HG03025 (cell line): ENCODE data around the gene BGN.

ENCODE experiments used
- ATAC-seq: cut with Tn5 transposase; IDR thresholded peaks from one replicate; pipeline ENCODE4 v1.9.1; 2021; ENCODE audit warnings: mild to moderate bottlenecking, moderate library complexity; ENCODE audit not compliant: unreplicated experiment, low FRiP score

Gene BGN

DNA sequence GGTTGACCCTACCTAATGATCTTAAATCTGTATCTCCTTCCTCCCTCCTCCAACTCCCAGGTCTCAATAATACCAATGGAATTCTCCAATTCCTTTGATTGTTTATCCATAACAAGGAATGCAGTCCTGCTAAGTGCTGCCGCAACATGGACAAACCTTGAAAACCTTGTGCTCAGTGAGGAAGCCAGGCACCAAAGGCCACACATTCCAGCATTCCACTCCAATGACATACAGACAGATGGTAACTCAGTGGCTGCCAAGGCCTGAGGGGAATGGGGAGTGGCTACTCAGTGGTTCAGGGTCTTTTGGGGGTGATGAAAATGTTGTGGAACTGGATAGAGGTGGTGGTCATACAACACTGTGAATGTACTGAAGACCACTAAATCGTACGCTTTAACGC lies 34.8 kb upstream of the BGN start:
- no peak for ATAC-seq

DNA sequence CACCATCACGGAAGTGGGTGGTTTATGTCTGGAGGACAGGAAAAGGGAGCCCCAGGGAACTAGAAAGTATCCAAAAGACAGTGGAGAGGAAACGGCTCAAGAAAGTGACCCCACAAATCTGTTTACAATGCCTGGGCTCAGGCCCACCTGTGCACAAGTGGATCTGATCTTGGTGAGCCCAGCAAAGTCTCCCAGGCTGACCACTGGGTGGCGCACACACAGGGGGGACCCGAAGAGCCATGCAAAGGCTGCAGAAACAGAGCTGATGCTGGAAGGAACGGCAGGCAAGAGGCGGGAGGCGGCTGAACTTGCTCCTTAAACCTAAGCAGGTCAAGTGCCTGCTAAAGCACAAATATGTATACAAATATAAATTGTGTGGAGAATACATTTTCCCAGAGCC lies 34.0 kb upstream of the BGN start:
- no peak for ATAC-seq

DNA sequence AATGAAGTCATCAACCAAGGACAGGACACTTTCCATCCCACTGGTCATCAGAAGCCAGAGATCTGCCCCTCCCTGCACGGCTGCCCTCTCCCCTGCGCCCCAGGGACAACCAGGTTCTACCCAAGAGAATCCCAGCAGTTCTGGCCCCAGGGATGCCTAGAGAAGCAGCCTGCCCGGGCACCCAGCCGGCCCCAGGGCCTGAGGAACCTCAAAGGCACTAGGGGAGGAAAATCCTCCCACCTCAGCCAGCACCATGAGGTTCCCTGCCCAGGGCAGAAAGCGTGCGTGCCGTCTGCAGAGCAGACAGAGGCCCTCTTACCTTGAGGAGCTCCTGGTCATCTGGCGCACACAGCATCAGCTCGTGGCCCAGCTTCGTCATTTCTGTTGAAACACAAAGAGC lies 32.5 kb upstream of the BGN start:
- ATAC-seq, result no peak

DNA sequence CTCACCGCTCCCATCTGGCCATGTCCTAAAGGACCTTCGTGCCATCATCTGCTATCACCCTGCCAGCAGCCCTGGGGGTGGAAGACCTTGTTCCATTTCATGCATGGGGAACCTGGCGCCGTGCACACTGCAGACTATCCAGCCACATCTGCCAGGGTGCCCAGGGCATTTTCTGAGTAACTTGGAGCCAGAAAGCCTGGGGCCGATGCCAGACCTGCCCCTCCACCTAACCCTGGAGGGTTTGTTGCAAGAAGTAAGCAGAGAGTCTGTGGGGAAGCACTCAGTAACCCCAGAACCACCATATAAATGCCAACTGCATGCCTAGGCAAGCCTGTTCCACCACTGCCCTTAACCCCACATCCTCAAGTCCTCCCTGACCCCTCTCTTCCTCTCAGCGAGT lies 31.7 kb upstream of the BGN start:
- no peak for ATAC-seq

DNA sequence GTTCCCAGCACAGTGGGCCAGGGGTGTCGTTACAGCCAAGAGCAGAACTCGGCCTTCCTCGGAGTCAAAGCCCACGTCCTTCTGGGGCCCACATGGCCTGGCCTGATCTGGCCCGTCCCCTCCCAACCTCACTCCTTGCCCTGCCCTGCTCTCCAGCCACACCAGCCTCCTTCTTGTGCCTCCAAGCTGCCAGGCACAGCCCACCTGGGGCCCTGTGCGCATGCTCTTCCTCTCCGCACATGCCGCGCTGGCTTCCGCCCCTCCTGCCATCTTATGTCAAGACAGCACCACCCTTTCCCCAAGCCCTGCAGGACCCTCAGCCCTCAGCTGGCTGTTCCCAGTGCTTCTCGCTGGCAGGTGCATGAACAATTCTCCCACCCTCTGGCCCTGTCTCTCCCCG lies 31.2 kb upstream of the BGN start:
- no peak for ATAC-seq

DNA sequence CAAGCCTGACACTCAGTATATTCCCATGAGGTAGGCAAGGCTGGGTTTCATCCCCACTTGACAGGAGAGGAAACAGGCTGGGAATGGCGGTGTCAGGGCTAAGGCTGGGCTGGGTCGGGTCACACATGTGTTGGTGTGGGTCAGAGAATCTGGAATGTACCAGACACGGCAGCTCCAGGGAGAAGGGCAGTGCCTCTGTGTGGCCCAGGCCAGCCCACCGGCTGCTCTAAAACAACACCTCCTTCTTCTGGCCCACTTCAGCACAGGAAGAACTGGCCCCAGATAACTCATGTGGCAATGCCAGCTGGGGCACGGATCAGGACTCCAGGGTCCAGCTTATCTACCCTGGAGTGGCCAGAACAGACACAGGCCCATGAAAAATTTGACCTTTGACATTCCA lies 30.7 kb upstream of the BGN start:
- no peak for ATAC-seq

DNA sequence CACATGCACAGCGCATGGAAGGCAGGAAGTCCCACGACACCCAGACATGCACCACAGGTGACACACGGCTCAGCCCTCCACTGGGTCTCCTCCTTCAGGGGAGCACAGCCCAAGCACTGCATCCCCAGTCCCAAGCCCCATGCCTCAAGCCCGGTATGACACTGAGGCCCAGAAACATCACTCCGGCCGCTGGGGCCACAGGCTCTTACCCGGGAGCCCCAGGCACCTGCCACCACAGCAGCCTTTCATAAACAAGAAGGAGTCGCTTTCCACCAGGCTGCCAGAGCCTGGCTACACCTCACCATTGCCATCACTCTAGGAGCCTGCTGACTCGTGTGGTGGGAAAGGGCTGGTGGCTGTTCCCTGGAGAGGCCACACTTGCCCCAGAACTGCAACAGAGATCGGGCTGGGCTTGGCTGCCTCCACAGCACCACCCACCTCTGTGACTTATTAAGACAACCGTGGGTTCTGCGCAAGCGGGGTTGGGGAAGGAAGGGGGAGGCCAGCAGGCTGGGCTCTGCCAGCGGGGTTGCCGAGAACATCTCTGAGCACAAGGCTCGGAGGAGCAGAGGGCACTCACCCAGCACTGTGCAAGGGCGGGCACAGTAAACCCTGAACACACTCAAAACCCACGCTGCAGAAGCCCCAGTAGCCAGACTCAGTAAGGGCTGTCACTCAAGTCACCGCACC lies 28.9 kb upstream of the BGN start:
- ATAC-seq, result no peak

DNA sequence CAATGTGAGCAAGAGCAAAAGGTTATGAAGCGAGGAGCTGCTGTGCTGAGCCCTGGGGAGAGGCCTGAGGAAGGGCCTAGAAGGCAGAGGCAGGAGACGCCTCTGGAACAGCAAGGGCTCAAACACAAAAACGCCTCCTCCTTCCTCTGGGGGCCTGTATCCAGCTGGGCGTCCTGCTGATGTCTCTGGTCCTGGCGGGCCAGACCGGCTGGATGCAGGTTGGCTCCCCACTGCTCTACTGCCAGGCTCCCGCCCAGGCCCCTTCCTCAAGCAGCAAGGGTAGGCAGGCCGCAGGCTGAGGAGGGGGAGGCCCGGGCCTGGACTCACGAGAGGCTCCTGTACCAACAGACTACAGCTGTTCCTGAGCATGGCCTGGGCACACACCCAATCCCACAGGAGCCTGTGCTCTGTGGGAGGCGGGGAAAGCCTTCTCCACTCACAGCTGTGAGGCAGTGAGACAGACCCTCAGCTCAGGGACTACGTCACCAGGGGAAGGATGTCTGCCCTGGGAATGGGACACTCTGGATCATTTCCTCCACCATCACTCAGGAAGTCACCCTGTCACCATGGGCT lies 26.7 kb upstream of the BGN start:
- no peak for ATAC-seq

DNA sequence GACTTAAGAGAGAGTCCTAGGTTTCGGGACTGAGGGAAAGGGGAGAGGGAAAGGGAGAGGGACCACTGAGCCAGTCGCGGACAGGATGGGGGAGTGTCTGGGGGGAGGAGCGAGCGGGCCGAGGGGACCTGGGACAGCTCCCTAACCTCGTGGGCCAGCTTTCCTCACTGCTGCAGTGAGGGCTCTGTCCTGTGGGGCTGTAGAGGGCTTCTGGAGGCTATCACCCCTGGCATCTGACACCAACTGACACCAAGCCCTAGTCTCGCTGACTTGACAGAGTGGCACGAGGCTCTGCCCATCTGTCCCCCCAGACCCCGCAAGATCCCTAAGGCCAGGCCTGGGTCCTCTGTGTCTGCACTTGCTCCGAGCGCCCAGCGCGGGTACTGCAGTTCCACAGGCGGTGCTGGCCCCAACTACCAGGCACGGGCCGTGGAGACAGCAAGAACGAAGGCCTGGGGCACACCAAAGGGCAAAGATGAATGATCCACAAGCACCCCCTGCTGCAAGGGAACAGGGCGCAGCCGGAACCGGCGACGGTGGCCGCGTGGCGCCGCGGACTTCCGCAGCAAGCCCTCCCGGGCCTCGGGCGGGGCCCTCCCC lies 24.9 kb upstream of the BGN start:
- ATAC-seq, result peak; percentile 32

DNA sequence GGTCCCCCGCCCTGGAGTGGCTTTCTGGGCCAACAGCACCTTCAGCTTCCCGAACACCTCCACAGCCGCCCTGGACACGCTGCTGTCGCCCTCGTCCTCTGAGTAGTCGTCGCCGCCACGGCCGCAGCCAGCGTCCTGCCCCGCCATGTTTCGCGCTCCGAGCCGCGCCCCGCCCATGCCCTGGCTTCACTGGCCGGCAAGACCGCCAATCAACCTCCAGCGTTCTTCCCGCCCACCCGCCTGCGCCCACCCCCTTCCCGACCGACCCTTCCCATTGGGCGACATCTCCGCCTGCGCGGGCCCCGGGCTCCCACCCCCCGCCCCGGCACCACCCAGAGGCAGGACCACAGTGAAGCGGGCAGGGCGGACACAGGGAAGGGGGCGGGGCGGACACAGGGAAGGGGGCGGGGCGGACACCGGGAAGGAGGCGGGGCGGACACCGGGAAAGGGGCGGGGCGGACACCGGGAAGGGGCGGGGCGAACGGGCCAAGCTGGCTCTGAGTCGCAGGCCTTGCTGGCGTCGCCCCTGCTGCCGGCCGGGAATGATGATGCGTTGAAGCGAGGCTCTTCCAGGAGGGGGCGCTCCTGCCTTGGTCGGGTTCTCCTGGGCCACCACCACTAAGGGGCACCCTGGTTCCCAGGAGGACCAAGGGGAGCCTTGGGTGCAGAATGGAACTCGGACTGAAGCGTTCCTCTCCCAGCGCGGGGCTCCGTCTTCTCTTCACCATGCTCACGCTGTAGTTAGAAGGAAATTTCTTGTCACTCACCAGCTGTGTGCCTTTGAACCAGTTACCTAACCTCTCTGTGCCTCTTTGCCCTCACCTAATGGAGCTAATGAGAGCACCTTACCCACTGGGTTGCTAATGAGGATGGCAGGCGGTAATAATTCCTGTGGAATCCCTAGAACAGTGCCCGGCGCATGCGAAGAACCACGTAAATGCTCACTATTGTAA lies 24.1 kb upstream of the BGN start, which contains the start of gene HAUS7:
Gene HAUS7, minus strand, starts transcription at position 166 of the 953 bp plus-strand sequence. Its CDS starts 19 bp downstream, at position 147.
- ATAC-seq, result peak; percentile 65

DNA sequence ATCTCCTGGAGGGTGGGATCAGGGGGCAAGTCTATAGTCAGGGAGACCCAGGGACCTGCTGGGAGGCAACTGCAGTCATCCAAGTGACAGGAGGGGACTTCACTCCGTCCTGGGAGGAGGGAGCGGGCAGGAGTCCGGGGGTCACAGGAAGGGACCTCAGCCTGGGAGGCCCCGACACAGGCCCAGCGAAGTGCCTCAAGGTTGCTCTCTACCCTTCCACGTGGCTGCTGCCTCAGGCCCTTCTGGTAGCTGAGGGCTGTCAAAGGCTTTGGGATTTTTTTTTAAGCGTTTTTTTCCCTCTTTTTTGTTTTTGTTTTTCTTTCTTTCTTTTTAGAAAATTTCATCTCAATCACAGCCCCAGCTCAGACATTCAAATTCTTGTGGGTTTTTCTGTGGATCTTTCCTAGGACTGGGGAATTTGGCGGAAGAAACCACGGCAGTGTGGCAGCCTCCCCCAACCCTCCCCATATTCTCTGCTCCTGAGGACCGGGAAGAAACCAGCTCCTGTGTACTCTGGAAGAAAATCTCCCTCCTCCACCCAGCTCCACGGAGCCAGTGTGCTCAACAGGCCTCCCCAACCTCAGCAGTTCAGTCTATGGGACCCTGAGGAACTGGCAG lies 23.0 kb upstream of the BGN start:
- ATAC-seq, result no peak

DNA sequence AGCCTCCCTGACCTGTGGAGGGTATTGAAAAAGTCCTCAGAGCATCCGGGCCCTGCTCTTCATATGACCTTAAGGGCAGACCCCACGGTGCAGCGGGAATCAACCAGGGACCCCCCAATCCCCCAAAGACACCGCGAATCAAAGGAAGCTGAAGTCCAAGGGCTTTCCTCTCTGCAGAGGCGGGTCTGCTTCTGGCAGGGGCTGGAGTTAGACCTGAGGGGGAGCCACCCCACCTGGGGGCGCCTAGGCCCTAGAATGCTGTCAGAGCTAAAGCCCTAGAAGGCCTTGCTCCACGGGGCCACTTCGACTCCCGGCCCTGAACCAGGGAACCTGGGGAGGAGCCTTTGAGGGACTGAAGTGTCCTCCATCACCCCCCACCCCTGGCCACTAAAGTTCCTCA lies 21.7 kb upstream of the BGN start:
- no peak for ATAC-seq

DNA sequence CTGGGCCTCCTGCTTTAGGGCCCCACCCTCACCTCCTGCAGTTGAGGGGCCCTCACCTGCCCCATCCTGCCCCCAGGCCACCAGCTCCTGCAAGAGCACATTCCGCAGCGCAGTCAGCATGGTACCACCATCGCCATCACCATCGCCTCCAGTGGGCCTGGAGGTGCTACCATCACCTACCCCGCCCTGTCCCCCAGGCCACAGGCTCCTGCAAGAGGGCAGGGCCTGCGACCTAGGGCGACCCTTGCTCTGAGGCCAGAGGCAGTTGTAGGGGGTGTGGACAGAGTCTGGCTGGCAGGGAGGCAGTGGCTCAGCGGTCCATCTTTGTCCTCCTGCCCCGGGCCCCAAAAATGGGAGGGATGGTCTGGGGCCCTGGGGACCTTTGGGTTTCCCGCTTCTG lies 20.5 kb upstream of the BGN start:
- ATAC-seq, result no peak

DNA sequence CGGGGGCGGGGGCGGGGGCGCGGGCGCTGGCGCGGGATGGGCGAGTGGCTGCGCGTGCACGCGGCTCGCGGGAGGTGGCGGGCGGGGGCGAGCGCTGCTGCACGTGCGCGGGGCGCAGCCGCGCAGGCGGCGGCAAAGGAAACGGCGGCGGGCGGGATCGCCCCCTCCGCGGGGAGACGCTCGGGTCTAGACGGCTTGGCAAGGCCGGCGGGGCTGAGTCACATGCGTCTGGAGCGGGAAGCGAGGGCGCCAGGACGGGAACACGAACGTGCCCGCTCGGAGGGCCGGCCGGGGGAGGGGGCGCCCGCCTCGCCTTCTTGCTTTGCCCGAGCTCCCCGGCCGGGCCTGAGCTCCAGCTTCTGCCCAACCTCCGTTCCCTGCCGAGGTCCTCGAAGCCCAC lies 20.1 kb upstream of the BGN start:
- ATAC-seq, result no peak

DNA sequence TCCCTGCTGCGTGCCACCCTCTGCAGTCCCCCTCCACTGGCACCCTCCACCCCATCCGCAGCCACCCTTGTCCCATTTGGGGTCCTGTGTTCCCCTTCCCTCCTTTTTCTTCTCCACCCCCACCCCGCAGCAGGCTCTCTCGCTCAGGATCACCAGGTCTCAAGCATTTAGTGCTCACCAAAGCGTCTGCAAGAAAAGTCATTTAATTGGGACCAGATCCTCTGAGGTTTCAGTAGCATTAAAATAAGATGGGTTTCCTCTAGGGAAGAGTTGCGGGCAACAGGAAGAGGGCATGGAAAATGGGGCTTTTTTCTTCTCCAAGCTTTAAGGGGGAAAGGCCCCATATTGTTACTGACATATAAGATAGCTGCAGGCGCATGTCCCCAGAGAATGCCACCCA lies 19.5 kb upstream of the BGN start:
- no peak for ATAC-seq

DNA sequence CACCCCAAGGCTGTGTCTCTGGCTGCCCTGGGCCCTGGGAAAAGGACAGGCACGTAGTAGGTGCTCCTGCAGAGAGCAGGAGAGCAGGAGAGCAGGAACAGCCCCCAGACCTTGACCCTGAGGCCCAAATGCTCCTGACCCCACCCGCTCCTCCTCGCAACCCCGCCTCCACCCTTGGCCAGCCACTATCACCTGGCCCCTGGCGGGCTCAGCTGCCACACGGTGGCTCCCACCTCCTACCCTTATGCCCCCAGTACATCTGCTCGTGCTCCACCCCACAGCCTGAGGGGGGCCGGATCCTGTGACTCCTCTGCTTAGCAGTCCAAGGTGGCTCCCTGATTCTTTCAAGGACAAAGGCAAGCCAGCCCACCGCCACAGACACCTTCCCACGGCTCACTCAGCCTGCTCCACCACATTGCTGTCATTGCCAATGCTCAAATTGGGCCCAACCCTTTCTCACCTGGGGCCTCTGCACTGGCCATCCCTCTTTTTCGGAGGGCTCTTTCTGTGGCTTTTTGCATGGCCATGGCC lies 19.0 kb upstream of the BGN start:
- ATAC-seq, result no peak

DNA sequence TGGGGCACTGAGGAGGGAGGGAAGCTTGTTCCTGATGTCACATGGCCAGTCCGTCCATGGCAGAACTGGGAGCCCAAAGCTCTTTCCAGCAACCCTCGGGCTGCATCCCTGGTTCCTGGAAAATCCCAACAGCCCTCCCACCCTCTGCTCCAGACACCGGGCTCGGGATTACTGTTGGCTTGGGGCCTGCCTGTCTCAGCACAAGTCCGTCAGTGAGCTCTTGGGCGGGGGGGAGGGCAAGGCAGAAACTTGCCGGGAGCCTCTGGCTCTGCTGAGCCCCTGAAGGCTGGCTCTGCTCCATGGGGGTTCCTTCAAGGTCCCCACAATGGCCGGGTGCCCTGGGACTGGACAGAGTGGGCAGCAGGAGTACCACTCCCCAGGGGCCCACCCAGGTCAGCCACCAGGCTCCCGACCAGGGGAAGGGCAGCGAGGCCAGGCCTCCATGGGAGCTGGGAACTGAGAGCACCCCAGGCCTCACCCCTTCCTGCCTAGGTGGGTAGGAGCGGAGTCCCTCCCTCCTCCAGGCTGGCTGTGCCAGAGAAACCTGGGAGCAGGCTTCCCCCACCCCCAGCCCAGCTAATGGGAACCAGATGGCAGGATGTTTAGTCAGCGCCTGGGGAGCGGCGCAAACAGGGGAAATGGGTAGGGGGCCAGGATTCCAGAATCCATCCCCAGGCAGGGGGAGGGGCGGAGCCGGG lies 18.0 kb upstream of the BGN start:
- no peak for ATAC-seq

DNA sequence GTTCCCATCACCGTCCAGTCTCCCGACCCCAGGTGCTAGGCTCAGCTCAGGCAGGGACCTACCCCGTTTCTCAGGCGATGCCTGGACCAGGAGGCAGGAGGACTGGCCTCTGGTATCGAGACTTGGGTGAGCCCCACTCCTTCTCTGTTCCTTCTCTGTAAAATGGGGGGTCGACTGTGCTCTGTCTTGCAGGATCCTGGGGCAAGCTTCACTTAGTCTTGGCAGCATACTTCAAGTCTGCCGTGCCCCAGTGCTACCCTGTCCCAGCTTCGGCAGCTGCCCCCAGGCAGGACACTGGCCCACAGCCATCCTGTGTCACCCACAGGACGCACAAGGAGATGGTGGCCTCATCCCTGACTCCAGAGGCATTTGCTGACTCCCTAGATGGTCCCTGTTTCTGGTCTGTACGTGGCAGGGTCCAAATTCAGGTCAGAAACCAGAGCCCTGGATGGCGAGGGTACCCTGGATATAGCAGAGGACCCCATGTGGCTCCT lies 17.4 kb upstream of the BGN start:
- ATAC-seq, result no peak

DNA sequence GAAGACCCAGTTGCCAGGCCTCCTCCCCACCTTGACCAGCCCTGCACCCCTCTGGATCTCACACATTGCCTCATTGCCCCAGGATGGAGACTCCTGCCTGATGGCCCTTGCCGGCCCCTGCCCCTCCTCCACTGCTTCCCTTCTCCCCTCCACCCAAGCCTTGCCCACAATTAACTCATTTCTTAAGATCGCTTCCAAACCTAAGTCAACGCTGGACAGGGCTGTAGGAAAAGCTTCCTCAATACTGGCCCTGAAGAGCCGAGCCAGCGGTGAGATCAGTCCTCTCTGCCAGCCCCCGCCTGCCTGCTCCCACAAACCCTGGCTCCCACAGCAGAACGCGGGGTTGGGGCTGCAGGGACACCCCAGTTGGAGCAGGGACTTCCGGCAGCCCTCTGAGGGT lies 16.9 kb upstream of the BGN start:
- no peak for ATAC-seq

DNA sequence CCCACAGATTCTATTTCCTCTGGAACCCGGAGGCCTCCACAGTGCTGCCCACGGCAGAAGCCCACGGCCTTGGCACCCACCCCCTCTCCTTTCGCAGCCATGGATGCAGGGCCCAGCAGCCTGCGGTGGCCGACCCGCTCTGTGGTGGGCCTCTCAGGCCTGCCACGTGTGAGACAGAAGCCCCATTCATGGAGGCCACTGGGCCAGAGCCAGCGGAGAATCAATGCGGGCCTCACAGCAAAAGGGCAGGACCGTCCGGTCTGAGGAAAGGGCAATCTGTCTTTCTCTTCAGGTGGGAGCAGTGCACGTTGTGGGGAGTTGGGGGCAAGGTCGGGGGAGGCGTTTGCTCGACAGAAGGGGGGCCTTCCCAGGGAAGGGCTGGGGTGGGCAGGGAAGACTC lies 16.0 kb upstream of the BGN start:
- ATAC-seq, result no peak
